ENCODE data around the gene ABHD16B.

Gene ABHD16B

GRCh38 chr20:63894358-63895201 is 33.3 kb downstream of the ABHD16B start, which contains the start of gene DNAJC5:
TSS of gene DNAJC5 (plus strand) at chr20:63895126. CDS start at chr20:63928346, 33,220 bp downstream.
- peak within 1 kb of the TSS; percentile 65 for H3K4me3 ChIP-seq (ENCODE audit: low read depth, low read length)

DNA sequence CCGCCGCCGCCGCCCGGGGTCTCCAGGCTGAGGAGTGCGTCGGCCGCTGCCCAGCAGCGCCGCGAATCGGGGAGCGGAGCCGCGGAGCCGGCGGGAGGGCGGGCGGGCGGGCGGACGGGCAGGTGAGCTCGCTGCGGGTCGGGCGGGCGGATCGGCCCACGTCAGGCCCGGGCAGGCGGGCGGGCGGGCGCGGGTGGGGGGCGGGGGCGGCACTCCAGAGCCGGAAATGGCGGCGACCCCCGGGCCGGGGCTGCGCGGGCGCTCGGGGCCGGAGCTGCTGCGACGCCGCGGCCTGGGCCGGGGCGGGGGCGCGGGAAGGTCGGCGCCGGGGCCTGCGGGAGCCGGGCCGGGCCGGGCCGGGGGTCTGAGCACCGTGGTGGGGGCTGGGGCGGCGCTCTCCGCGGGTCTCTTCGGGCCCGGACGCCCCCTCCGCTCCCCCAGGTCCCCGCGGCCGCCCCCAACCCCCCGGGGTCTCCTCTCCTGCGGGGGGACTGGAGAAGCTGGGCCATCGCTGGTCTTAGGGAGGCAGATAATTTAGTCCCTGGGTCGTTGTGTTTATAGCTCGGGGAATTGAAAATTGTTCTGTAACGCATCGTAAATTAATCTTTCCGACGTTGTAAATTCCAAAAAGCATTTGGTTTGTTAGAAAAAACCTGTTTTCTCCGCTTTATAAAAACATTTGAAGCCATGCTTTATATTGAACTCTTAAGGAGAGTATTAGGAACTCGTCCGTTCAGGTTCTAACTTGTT is 34.1 kb downstream of the ABHD16B start:
- peak overlapping the region; percentile 65 for H3K4me3 ChIP-seq (ENCODE audit: low read depth, low read length)

DNA sequence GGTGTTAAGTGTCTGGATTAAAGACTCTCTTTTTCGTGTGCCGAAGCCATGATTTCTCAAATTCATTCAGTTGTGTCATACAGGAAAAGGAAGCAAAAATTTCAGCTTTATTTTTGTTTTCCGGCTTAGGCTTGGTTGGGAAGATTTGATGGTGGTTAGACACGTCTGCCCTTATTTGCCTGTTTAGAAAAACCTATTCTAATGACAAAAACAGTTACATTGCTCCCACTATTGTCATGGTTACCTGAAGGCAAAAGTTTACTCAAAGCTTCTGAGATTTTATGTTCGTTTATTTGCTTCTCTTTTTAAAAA is 34.6 kb downstream of the ABHD16B start:
- peak overlapping the region; percentile 17 for H3K4me3 ChIP-seq (ENCODE audit: low read depth, low read length)

- peak overlapping the region; percentile 17 for H3K4me3 ChIP-seq (ENCODE audit: low read depth, low read length)
Observed at GRCh38 chr20:63896264-63897105, 35.2 kb downstream of the ABHD16B start.

DNA sequence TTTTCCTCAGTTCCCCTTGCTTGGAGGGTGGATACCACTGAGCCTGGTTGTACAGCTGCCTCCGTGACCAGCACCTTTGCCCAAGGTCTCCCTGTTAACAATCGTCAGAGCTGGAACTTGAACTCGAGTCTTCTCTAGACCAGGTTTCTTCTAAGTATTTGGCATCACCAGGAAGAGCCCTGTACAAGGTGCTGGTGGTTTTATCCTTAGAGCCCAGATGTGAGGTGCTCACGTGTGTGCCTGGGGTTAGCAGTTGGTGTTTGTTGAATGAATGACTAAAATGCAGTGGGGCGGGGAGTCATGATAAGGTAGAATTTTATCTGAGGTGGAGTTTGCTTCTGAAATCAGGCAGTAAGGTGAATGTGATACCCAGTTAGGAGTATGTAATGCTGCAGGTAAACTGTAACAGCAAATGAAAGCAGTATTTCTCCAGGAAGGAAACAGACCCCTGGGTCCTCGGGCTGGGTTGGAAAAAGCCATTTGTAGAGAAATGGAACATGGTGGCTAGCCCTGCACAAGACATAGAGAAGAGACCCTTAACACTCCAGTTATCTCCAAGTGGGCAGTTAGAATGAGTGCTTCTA is 36.8 kb downstream of the ABHD16B start:
- H3K4me3 ChIP-seq (ENCODE audit: low read depth, low read length) = no peak overlapping the region

- no peak overlapping the region for H3K4me3 ChIP-seq (ENCODE audit: low read depth, low read length)
Observed at GRCh38 chr20:63898882-63899558, 37.7 kb downstream of the ABHD16B start.

GRCh38 chr20:63900413-63900812 is 39.1 kb downstream of the ABHD16B start:
- H3K4me3 ChIP-seq (ENCODE audit: low read depth, low read length) = no peak overlapping the region

DNA sequence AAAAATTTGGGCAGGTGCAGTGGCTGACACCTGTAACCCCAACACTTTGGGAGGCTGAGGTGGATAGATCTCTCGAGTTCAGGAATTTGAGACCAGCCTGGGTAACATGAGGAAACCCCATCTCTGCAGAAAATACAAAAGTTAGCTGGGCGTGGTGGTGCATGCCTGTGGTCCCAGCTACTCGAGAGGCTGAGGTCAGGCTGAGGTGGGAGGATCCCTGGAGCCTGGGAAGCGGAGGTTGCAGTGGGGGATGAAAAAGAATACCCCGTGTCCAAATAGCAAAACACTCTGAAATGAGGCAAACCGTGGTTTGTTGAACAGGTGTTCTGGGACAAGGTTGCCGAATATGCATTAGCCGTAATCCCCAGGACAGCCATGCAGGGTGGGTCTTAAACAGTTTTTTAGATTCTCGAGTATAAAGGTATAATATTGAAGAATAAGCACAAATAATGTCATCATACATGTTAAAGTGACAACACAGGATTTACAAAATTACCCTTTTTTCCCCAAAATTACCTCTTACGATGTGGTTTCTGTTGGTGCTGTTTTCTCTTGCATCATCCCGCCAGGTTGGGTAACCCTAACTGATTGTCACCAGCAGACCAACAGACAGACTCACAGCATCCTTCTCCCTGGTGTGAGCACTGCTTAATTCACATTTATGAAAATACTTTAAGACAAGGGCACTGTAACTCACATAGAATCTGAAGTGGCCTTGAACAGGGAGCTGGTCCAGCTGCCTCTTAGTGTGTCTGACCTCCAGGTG is 42.7 kb downstream of the ABHD16B start:
- no peak overlapping the region for H3K4me3 ChIP-seq (ENCODE audit: low read depth, low read length)

DNA sequence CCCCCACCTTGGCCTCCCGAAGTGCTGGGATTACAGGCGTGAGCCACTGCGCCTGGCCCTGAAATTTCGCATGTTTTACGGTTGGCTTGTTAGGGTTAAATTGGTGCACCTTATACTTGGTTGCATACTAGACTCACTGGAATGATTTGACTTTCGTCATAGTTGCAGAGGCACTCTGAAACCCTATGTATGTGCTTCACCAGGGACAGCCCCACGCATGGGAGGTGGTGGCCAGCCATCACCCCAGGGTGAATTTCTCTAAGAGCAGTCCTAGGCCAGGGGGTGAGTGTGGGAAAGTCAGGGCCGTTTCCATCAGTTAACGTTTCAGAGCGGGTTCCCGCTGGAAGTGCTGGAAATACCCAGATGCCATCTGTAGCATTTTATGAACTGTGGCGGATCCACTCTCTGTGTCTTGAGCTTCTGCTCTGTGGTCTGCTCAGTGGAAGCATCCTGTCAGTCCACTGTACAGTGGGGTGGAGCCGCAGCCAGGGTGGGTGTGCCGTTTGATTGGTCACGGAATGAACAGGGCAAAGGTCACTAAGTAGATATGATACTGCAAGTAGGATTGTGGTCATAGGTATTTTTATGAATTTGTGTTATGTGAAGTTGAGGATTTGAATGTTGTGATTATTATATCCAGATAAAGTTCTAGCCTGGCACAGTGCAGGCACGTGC is 46.8 kb downstream of the ABHD16B start:
- H3K4me3 ChIP-seq (ENCODE audit: low read depth, low read length) = no peak overlapping the region

DNA sequence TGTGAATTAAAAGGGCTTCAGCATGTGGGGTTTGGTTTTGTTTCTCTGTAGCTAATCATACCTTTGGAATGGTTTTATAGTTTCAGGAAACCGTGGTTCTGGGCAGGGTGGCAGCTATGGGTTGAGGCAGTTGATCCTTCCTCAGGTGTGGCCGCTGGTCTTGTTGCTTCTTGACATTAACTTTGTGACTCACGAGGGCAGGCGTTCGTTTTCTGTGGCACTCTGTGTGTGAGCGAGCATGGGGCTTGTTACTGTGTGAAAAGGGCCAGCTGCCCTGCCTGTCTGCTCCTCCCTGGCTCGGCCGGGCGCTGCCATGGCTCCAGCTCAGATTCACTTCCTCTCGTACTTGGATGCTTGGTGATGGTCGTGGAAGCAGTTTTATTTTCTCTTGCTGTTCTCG is 49.9 kb downstream of the ABHD16B start:
- H3K4me3 ChIP-seq (ENCODE audit: low read depth, low read length) = no peak overlapping the region

Measured in iPS-11a (cell line).